Measurements from ENCODE around the gene EXD3.
A peak's percentile ranks its signal among the peaks of the same experiment; 100 is the strongest.

GRCh38 chr9:137302118-137302448, 120.9 kb downstream of the EXD3 start, which contains the start of gene NRARP:
- TF ChIP-seq POLR2A (IDR thresholded peaks at IDR 0.05) (no peak), CTCF (IDR thresholded peaks at IDR 0.05) (no peak), POLR2AphosphoS5 (IDR thresholded peaks at IDR 0.05) (peak in 2 of 3 donors; percentile 10 to 44)

Data from breast epithelium (tissue), 3 donors.